GM13977 (cell line): ENCODE data around the gene KIF13A.
"Not testable (repeated sequence)": the region's sequence is repeated elsewhere in the genome, so short reads cannot be mapped to it uniquely, and the experiment has no call there.

Experiments used
- DNase-seq: peaks from one replicate; pipeline ENCODE4 v3.0.0; 2012; ENCODE audit warnings: low spot score
- in situ Hi-C: fragments of 300-500 bp; cut with MboI; formaldehyde crosslinking; loops from one replicate; pipeline ENCODE4 v1.12.0; 2022; ENCODE audit warnings: low sequenced_read_pairs, low pct_unique_long_range_greater_than_20kb, mixed read lengths, inconsistent platforms; ENCODE audit not compliant: unreplicated experiment
- TF ChIP-seq, protein P1 (sequence below): IDR thresholded peaks from 2 replicates; pipeline ENCODE4 v1.5.1; 2012; ENCODE audit warnings: mild to moderate bottlenecking, control low read depth; ENCODE audit not compliant: insufficient read depth; ENCODE audit errors: extremely low read depth, missing control alignments

The KIF13A gene

DNA sequence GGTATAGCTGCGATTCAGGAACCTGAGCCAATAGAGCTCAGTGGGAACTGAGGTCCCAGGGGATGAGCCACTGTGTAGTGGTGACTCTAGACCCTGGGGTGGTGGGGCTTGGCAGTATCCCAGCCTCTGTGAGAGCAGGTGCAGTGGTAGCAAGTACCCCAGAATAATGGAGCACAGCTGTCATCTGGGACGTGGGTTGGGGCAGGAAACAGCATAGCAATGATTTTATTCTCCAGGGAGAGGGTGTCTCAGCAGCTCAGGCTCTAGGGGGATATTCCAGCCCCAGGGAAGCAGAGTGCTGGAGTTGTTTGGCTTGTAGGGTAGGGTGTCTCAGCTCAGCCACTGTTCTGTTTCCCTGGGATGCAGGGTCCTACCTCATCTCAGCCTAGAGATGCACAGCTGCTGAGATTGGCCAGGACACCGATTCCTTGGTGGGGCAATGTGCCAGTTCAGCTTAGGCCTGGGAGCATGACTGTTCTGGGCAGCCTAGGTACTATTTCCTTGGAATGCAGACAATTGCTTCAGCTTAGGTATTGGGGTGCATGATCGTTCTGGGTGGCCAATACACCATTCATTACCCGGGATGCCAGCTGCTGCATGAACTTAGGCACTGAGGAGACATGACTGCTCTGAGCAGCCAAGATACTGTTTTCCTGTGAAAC lies 246.7 kb downstream of the KIF13A start:
- in situ Hi-C loops: no loop called here
- TF ChIP-seq, protein P1, sequence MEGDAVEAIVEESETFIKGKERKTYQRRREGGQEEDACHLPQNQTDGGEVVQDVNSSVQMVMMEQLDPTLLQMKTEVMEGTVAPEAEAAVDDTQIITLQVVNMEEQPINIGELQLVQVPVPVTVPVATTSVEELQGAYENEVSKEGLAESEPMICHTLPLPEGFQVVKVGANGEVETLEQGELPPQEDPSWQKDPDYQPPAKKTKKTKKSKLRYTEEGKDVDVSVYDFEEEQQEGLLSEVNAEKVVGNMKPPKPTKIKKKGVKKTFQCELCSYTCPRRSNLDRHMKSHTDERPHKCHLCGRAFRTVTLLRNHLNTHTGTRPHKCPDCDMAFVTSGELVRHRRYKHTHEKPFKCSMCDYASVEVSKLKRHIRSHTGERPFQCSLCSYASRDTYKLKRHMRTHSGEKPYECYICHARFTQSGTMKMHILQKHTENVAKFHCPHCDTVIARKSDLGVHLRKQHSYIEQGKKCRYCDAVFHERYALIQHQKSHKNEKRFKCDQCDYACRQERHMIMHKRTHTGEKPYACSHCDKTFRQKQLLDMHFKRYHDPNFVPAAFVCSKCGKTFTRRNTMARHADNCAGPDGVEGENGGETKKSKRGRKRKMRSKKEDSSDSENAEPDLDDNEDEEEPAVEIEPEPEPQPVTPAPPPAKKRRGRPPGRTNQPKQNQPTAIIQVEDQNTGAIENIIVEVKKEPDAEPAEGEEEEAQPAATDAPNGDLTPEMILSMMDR: no peak
- DNase-seq: no peak

DNA sequence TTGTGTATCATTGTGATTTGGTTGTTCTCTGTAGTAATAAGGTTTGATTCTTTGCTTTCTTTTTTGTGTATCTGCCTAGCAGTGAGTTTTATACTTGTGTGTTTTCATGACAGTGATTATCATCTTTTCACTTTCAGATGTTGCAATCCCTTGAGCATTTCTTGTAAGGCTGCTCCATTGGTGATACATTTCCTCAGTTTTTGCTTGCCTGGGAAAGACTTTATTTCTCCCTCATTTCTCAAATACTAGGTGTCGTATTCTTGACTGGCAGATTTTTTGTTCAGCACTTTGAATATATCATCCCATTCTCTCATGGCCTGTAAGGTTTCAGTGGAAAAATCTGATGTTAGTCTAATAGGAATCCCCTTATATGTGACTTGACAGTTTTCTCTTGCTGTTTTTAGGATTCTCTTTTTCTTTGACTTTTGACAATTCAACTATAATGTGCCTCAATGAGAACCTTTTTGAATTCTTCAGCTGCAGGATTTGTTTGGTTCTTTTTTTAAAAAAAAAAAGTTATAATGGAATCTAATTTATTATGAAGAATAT lies 249.7 kb downstream of the KIF13A start:
- TF ChIP-seq, protein P1: no peak
- in situ Hi-C loops: no loop called here
- no peak for DNase-seq

- in situ Hi-C loops, DNase-seq: not testable (repeated sequence)
Measured at GRCh38 chr6:17735311-17735710, 252.1 kb downstream of the KIF13A start.

GRCh38 chr6:17730078-17730704 lies 257.2 kb downstream of the KIF13A start:
- in situ Hi-C loops: no loop called here
- TF ChIP-seq, protein P1: no peak

GRCh38 chr6:17729223-17730077 lies 258.0 kb downstream of the KIF13A start:
- in situ Hi-C loops: no loop called here
- TF ChIP-seq, protein P1: no peak
- DNase-seq: no peak

More at GRCh38 chr6:17730078-17730704, 257.2 kb downstream of the KIF13A start:
- no peak for DNase-seq

GRCh38 chr6:17728551-17729222 lies 258.7 kb downstream of the KIF13A start:
- in situ Hi-C loops: no loop called here
- TF ChIP-seq, protein P1: no peak
- DNase-seq: no peak
